Myometrial cell (primary cell): ENCODE results near the gene CHRNA5. TPM values are rescaled to one million over a fixed set of nuclear protein-coding genes. Genes with fewer than 3 reads are reported as not detected.

Experiments used
- total RNA-seq: library from RNA; depleted of rRNA; stranded (reverse); fragments of >200 nt; gene quantifications from 2 replicates; pipeline ENCODE4 v1.2.3, GENCODE V29; 2015

CHRNA5 gene
- 1.2 and 7.3 TPM in 2 replicates for total RNA-seq

DNA sequence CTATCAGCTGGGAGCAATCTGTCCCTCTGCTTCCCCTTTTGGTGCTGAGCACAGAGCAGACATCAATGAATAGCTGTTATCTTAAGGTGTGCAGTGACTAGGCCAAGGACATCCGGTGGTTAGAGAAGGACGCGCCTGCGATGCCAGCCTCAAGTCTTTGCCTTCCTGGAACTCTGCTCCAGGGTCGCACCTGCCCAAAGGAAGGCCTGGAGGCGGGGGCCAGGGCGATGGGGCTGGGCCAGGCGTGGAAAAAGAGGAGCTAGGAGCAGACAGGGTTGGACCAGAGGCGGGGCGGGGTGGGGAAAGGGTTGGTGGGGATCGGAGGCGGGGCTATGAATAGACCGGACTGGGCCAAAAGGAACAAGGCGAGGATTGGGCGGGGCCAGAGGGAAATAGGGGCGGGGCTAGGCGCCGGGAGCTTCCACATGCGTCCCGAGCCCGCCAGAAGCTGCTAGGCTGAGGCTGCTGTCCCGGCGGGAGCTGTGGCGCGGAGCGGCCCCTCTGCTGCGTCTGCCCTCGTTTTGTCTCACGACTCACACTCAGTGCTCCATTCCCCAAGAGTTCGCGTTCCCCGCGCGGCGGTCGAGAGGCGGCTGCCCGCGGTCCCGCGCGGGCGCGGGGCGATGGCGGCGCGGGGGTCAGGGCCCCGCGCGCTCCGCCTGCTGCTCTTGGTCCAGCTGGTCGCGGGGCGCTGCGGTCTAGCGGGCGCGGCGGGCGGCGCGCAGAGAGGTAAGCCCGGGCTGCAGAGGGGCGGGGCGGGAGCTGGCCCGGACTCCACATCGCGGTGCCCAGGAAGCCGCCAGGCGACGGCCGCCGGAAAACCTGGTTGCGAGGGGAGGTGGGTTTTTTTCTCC, at the start of gene CHRNA5:
Gene CHRNA5, plus strand, starts transcription at position 424 of the 854 bp plus-strand sequence. Its CDS starts 200 bp downstream, at position 624.

DNA sequence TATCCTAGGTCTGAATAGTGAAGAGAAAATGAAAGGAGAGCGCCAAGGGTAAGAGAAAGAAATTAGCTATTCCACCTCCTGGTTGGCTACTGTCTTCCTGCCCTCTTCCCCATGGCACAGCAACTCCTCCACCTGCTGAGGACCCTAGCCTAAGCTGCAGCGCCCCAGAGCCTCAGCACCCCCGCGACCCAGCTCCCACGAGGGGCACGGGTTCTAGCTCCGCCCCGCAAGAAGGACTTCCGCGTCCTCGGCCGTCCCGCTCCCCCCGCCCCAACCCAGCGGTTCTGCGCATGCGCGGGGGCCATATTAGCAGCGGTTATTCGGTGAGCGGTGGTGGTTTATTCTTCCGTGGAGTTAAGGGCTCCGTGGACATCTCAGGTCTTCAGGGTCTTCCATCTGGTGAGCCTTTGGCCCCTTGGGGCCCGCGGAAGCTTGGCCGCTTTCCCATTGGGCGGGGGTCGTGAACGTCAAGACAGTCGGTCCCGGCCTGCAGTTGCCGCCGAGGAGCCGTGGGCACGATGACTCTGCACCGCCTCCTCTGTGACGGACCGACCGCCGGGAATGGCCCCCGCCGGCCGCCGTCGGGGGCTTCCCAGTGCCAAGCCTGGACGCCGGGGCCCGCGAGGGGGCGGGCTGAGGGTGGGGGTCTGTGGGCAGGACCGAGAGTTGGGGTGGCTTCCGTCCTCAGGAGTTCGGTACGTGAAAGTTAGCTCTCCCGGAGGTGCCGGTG, 25.0 kb upstream of the CHRNA5 start, which contains the start of gene PSMA4:
Gene PSMA4, plus strand, starts transcription at position 304 of the 730 bp plus-strand sequence. CDS start 1,484 bp downstream, outside the sequence.

GRCh38 chr15:78620527-78621421, 55.5 kb downstream of the CHRNA5 start, which contains the start of gene CHRNA3:
Gene CHRNA3, minus strand, starts transcription at chr15:78620996. Its CDS starts 202 bp downstream, at chr15:78620794.

DNA sequence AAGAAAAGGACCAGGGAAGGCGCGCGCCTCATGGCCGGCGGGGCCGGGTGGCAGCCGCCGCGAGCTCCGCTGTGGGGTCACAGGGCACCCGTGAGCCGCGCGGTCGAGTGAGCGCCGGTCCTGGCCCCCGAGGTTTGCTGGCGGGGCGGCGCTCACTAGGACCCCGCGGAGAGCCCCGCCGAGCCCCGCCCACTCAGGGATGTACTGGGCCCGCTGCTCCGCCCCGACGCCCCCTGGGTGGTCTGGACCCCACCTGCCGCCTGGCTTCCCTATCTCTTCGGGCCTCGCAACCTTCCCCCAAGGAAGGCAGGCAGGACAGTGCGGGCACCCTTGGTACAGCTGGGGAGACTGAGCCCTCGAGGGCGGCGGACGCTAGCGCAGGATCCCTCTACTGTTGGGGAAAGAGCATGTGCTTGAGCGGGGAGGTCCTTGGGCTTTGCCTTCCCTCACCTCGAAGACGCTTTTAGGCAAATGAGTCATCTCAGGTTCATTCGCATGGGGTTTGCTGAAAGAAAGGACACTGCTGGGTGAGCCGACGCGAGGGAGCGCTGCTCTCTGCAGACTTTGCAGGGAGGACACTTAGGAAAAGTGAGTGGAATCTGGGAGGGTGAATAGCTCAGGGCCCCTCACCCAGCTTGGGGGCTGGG, 75.9 kb downstream of the CHRNA5 start, which contains the start of gene CHRNB4:
Gene CHRNB4, minus strand, starts transcription at position 109 of the 647 bp plus-strand sequence. Its CDS starts 77 bp downstream, at position 32.

Other genes starting within 250 kb of the CHRNA5 start
- not detected in 2 replicates for gene CRABP1, start 225.2 kb upstream of the CHRNA5 start, total RNA-seq
- 8.6 and 16.1 TPM in 2 replicates for gene IREB2, start 127.3 kb upstream of the CHRNA5 start, total RNA-seq
- gene HYKK, start 57.9 kb upstream of the CHRNA5 start, total RNA-seq = 1.2 and 2.7 TPM in 2 replicates
- 283 and 346 TPM in 2 replicates for gene PSMA4, start 25.1 kb upstream of the CHRNA5 start, total RNA-seq
- not detected in 2 replicates for gene CHRNA3, start 55.5 kb downstream of the CHRNA5 start, total RNA-seq
- gene CHRNB4, start 75.7 kb downstream of the CHRNA5 start, total RNA-seq = not detected in 2 replicates
- 3.2 and 6.2 TPM in 2 replicates for gene ADAMTS7, start 245.9 kb downstream of the CHRNA5 start, total RNA-seq